HepG2 (cell line): ENCODE measurements around the gene PROX1. TPM values are rescaled to one million over a fixed set of nuclear protein-coding genes. Genes with fewer than 3 reads are reported as not detected.

ENCODE experiments used
- ASH2L ChIP-seq: fragments of 300-600, 200-600 bp; sonication (generic); IDR thresholded peaks from 2 replicates; pipeline ENCODE4 v1.7.0; 2017; ENCODE audit warnings: low read depth, mild to moderate bottlenecking, moderate library complexity, mixed read lengths, low read length; ENCODE audit not compliant: insufficient read length
- DPF2 ChIP-seq: sonication (generic); formaldehyde crosslinking; IDR thresholded peaks from 2 replicates; pipeline ENCODE4 v1.4.0; 2020; ENCODE audit warnings: mild to moderate bottlenecking, low read depth, missing genetic modification reagents, borderline replicate concordance
- GATAD1 ChIP-seq: IDR thresholded peaks from 2 replicates; pipeline ENCODE4 v1.6.1; 2016; ENCODE audit warnings: missing genetic modification reagents, missing compliant biosample characterization
- MBD4 ChIP-seq: IDR thresholded peaks from 2 replicates; pipeline ENCODE4 v1.6.1; 2012; ENCODE audit warnings: low read length, inconsistent platforms, borderline replicate concordance
- NCOR1 ChIP-seq: fragments of 200-600 bp; sonication (generic); IDR thresholded peaks from 2 replicates; pipeline ENCODE4 v1.7.0; 2017; ENCODE audit warnings: antibody characterized with exemption, low read length, borderline replicate concordance
- SOX6 ChIP-seq, 2 experiments: fragments of 450-650 bp in 1 of 2; sonication (generic) in 1 of 2; formaldehyde crosslinking in 1 of 2; IDR thresholded peaks; 2 replicates each; pipeline versions ENCODE4 v1.4.0 to v1.6.1; 2017 to 2020; ENCODE audit warnings: antibody characterized with exemption in 1 of 2, mild to moderate bottlenecking in 1 of 2, missing genetic modification reagents in 1 of 2
- SUZ12 ChIP-seq: fragments of 150-350 bp; IDR thresholded peaks from 2 replicates; pipeline ENCODE4 v1.6.1; 2014; ENCODE audit warnings: low read depth, low read length
- XRCC5 ChIP-seq: fragments of 200-400 bp; formaldehyde crosslinking; optimal IDR thresholded peaks from 2 replicates; pipeline ENCODE3; 2017; ENCODE audit warnings: mild to moderate bottlenecking, low read length
- ZNF430 ChIP-seq: sonication (generic); formaldehyde crosslinking; IDR thresholded peaks from 2 replicates; pipeline ENCODE4 v1.9.0; 2021; ENCODE audit warnings: mild to moderate bottlenecking, missing genetic modification reagents
- ZNF501 ChIP-seq: sonication (generic); formaldehyde crosslinking; IDR thresholded peaks from 2 replicates; pipeline ENCODE4 v1.5.1; 2020; ENCODE audit warnings: mild to moderate bottlenecking, moderate library complexity, missing genetic modification reagents
- ZNF772 ChIP-seq: sonication (generic); formaldehyde crosslinking; IDR thresholded peaks from 2 replicates; pipeline ENCODE4 v1.5.0; 2020; ENCODE audit warnings: mild to moderate bottlenecking, missing genetic modification reagents
- polyA plus RNA-seq, 8 experiments: library from polyadenylated mRNA; depleted of rRNA in 3 of 8; stranded (reverse) in 7 of 8; unstranded in 1 of 8; fragments of >200 nt; fragmentation: Illumina TruSeq in 4 of 8; extraction: Trizol in 4 of 8; gene quantifications; 2 replicates each; pipeline versions ENCODE4 v1.2.1 to v1.2.3, GENCODE V29; 2011 to 2016; ENCODE audit warnings: low read depth in 4 of 8, missing spikeins in 1 of 8, mixed read lengths in 1 of 8; ENCODE audit not compliant: insufficient read depth in 1 of 8
- total RNA-seq, 5 experiments: library from RNA; depleted of rRNA; stranded (reverse); fragments of >200 nt; fragmentation: Illumina TruSeq; extraction: Trizol; gene quantifications; 2 replicates each; pipeline ENCODE4 v1.2.3, GENCODE V29; 2016; ENCODE audit warnings: low read depth in 1 of 5
- TF ChIP-seq, protein P1 (sequence below): sonication (generic); formaldehyde crosslinking; conservative IDR thresholded peaks from 2 replicates; pipeline ENCODE4 v1.4.0; 2020; ENCODE audit warnings: mild to moderate bottlenecking, missing genetic modification reagents, moderate library complexity
- TF ChIP-seq, protein P2 (sequence below): sonication (generic); formaldehyde crosslinking; IDR thresholded peaks from 2 replicates; pipeline ENCODE4 v1.5.1; 2020; ENCODE audit warnings: mild to moderate bottlenecking, missing genetic modification reagents, moderate library complexity
- TF ChIP-seq, protein P3 (sequence below): sonication (generic); formaldehyde crosslinking; IDR thresholded peaks from 2 replicates; pipeline ENCODE4 v1.5.0; 2020; ENCODE audit warnings: mild to moderate bottlenecking, missing genetic modification reagents
- TF ChIP-seq, protein P4 (sequence below): sonication (generic); formaldehyde crosslinking; IDR thresholded peaks from 2 replicates; pipeline ENCODE4 v1.8.1; 2022; ENCODE audit warnings: mild to moderate bottlenecking, missing genetic modification reagents
- TF ChIP-seq, protein P5 (sequence below): sonication (generic); formaldehyde crosslinking; IDR thresholded peaks from 2 replicates; pipeline ENCODE4 v1.5.0; 2020; ENCODE audit warnings: mild to moderate bottlenecking, missing genetic modification reagents
- TF ChIP-seq, protein P6 (sequence below): sonication (generic); formaldehyde crosslinking; IDR thresholded peaks from 2 replicates; pipeline ENCODE4 v1.5.1; 2020; ENCODE audit warnings: missing genetic modification reagents, mild to moderate bottlenecking, borderline replicate concordance

The PROX1 gene
- total and polyA plus RNA-seq, 2 of the 13 experiments (the other 11 are each of a cell fraction or from before 2014, with no cell fraction given), result 12.3 to 30.2 TPM

DNA sequence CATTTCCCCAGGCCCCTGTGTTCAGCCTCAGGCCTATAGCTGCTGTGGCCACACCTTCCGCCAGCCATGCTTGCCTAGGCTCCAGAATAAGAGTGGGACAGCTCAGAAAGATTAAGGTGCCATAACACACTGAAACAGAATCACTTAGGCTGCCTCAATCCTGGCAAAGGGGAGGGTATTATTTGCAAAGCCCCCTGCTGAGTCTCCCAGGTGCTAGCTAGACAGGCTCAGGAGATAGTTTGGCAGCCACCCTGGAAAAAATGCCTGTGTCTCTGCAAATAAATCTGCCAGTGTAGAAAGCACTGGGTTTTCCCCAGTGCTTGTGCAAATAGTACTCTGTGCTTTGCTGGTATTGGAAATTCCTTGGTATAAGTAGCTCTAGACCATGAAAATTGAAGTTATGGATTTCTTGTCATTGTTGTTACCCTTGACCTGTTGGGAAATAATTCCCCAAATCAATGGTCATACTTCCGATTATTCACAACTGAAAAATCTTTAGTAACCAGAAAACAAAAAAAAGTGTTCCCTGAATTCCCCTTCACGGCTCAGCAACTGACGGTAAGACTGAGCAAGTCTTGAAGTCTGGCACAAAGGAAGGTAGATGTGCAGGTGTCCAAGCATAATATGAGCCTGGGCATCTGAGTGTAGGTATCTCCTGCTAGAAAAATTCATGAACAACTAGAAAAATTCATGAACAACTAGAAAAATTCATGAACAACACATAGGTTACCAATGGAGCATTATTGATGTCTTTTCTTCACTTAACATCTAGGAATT is 56.9 kb downstream of the PROX1 start (continued):
- TF ChIP-seq, protein P1, sequence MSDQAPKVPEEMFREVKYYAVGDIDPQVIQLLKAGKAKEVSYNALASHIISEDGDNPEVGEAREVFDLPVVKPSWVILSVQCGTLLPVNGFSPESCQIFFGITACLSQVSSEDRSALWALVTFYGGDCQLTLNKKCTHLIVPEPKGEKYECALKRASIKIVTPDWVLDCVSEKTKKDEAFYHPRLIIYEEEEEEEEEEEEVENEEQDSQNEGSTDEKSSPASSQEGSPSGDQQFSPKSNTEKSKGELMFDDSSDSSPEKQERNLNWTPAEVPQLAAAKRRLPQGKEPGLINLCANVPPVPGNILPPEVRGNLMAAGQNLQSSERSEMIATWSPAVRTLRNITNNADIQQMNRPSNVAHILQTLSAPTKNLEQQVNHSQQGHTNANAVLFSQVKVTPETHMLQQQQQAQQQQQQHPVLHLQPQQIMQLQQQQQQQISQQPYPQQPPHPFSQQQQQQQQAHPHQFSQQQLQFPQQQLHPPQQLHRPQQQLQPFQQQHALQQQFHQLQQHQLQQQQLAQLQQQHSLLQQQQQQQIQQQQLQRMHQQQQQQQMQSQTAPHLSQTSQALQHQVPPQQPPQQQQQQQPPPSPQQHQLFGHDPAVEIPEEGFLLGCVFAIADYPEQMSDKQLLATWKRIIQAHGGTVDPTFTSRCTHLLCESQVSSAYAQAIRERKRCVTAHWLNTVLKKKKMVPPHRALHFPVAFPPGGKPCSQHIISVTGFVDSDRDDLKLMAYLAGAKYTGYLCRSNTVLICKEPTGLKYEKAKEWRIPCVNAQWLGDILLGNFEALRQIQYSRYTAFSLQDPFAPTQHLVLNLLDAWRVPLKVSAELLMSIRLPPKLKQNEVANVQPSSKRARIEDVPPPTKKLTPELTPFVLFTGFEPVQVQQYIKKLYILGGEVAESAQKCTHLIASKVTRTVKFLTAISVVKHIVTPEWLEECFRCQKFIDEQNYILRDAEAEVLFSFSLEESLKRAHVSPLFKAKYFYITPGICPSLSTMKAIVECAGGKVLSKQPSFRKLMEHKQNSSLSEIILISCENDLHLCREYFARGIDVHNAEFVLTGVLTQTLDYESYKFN (CRISPR knock-in tag), result peak; percentile 80
- TF ChIP-seq MBD4 (0 out of 2 replicates have a peak, but pooled peaks have one; percentile 66), GATAD1 (CRISPR knock-in tag) (0 out of 2 replicates have a peak, but pooled peaks have one; percentile 15), ZNF772 (CRISPR knock-in tag) (peak; percentile 26; the same call in 1 of the 2 replicates), ZNF501 (CRISPR knock-in tag) (no peak), NCOR1 (peak; percentile 37; the same call in 1 of the 2 replicates), SUZ12 (no peak), DPF2 (CRISPR knock-in tag) (0 out of 2 replicates have a peak, but pooled peaks have one; percentile 31), ZNF430 (CRISPR knock-in tag) (peak; percentile 100), XRCC5 (no peak), SOX6 (IDR thresholded peaks at IDR 0.05) (no peak), SOX6 (CRISPR knock-in tag; IDR thresholded peaks at IDR 0.05) (peak; percentile 89), ASH2L (no peak)
- TF ChIP-seq, protein P2, sequence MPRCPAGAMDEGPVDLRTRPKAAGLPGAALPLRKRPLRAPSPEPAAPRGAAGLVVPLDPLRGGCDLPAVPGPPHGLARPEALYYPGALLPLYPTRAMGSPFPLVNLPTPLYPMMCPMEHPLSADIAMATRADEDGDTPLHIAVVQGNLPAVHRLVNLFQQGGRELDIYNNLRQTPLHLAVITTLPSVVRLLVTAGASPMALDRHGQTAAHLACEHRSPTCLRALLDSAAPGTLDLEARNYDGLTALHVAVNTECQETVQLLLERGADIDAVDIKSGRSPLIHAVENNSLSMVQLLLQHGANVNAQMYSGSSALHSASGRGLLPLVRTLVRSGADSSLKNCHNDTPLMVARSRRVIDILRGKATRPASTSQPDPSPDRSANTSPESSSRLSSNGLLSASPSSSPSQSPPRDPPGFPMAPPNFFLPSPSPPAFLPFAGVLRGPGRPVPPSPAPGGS (CRISPR knock-in tag), result peak; percentile 78
- TF ChIP-seq, protein P3, sequence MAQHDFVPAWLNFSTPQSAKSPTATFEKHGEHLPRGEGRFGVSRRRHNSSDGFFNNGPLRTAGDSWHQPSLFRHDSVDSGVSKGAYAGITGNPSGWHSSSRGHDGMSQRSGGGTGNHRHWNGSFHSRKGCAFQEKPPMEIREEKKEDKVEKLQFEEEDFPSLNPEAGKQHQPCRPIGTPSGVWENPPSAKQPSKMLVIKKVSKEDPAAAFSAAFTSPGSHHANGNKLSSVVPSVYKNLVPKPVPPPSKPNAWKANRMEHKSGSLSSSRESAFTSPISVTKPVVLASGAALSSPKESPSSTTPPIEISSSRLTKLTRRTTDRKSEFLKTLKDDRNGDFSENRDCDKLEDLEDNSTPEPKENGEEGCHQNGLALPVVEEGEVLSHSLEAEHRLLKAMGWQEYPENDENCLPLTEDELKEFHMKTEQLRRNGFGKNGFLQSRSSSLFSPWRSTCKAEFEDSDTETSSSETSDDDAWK (CRISPR knock-in tag), result no peak
- TF ChIP-seq, protein P4, sequence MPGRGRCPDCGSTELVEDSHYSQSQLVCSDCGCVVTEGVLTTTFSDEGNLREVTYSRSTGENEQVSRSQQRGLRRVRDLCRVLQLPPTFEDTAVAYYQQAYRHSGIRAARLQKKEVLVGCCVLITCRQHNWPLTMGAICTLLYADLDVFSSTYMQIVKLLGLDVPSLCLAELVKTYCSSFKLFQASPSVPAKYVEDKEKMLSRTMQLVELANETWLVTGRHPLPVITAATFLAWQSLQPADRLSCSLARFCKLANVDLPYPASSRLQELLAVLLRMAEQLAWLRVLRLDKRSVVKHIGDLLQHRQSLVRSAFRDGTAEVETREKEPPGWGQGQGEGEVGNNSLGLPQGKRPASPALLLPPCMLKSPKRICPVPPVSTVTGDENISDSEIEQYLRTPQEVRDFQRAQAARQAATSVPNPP (CRISPR knock-in tag), result peak; percentile 22; the same call in 1 of the 2 replicates
- TF ChIP-seq, protein P5, sequence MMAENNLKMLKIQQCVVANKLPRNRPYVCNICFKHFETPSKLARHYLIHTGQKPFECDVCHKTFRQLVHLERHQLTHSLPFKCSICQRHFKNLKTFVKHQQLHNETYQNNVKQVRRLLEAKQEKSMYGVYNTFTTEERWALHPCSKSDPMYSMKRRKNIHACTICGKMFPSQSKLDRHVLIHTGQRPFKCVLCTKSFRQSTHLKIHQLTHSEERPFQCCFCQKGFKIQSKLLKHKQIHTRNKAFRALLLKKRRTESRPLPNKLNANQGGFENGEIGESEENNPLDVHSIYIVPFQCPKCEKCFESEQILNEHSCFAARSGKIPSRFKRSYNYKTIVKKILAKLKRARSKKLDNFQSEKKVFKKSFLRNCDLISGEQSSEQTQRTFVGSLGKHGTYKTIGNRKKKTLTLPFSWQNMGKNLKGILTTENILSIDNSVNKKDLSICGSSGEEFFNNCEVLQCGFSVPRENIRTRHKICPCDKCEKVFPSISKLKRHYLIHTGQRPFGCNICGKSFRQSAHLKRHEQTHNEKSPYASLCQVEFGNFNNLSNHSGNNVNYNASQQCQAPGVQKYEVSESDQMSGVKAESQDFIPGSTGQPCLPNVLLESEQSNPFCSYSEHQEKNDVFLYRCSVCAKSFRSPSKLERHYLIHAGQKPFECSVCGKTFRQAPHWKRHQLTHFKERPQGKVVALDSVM (CRISPR knock-in tag), result no peak
- TF ChIP-seq, protein P6, sequence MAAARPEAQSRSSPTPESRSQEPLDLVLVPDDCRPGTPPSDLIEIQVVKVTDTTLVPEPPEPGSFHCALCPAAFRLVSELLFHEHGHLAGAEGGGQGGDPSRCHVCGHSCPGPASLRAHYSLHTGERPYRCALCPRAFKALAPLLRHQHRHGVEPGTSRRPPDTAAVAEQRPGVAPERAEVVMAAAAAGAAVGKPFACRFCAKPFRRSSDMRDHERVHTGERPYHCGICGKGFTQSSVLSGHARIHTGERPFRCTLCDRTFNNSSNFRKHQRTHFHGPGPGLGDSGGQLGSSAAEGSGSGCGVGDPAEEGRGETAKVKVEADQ, result no peak
